Natural killer cell (primary cell): ENCODE data around the gene DGKA. TPM values are rescaled to one million over a fixed set of nuclear protein-coding genes. Genes with fewer than 3 reads are reported as not detected.
A peak's percentile ranks its signal among the peaks of the same experiment; 100 is the strongest.

ENCODE experiments used
- ATAC-seq, 3 donors: fragments of 150-1000 bp in 2 of 3; fragments of 200-7000 bp in 1 of 3; cut with Tn5 transposase; 1 replicate in 1 of 3; 2 replicates in 2 of 3; pipeline ENCODE4 v1.10.0; 2021; ENCODE audit warnings: mild to moderate bottlenecking in 2 of 3, moderate library complexity in 2 of 3
- DNase-seq, 2 donors: peaks; one replicate each; pipeline versions ENCODE4 v3.0.0 to v3.0.0-alpha.2; 2013 to 2021; ENCODE audit warnings: mixed read lengths in 1 of 2
- H3K27ac ChIP-seq: one replicate; pipeline ENCODE4 v1.5.1; 2013; ENCODE audit warnings: mild to moderate bottlenecking, low read length
- H3K27me3 ChIP-seq: one replicate; pipeline ENCODE4 v1.6.1; 2013; ENCODE audit warnings: low read length; ENCODE audit not compliant: control insufficient read depth, insufficient read depth
- H3K36me3 ChIP-seq: one replicate; pipeline ENCODE4 v1.6.1; 2013; ENCODE audit warnings: low read length; ENCODE audit not compliant: control insufficient read depth, insufficient read depth
- H3K4me1 ChIP-seq: one replicate; pipeline ENCODE4 v1.6.1; 2013; ENCODE audit warnings: low read length; ENCODE audit not compliant: control insufficient read depth, insufficient read depth
- H3K4me3 ChIP-seq: one replicate; pipeline ENCODE4 v1.5.1; 2013; ENCODE audit warnings: low read length
- H3K9me3 ChIP-seq: one replicate; pipeline ENCODE4 v1.6.1; 2013; ENCODE audit warnings: low read length; ENCODE audit not compliant: control insufficient read depth, insufficient read depth
- H3K27ac Mint-ChIP-seq, 2 donors: one replicate each; pipeline ENCODE4 v1.8.0; 2022; ENCODE audit warnings: mild to moderate bottlenecking in 2 of 2, mixed read lengths in 2 of 2, moderate library complexity in 1 of 2
- H3K27me3 Mint-ChIP-seq, 2 donors: one replicate each; pipeline ENCODE4 v1.8.0; 2022; ENCODE audit warnings: low read depth in 2 of 2, mixed read lengths in 2 of 2
- H3K36me3 Mint-ChIP-seq: one replicate; pipeline ENCODE4 v1.8.0; 2022; ENCODE audit warnings: mixed read lengths
- H3K4me1 Mint-ChIP-seq, 2 donors: one replicate each; pipeline ENCODE4 v1.8.0; 2022; ENCODE audit warnings: mixed read lengths in 2 of 2
- H3K4me3 Mint-ChIP-seq: one replicate; pipeline ENCODE4 v1.8.0; 2022; ENCODE audit warnings: mild to moderate bottlenecking, moderate library complexity, mixed read lengths
- H3K9me3 Mint-ChIP-seq, 2 donors: one replicate each; pipeline ENCODE4 v1.8.0; 2022; ENCODE audit warnings: mixed read lengths in 2 of 2
- CTCF ChIP-seq: fragments of 200-600 bp; IDR thresholded peaks from one replicate; pipeline ENCODE4 v1.8.0; 2022; ENCODE audit warnings: antibody characterized with exemption
- WGBS: methylation state at CpG from one replicate; pipeline ENCODE4 v1.1.7; 2013; ENCODE audit warnings: missing lambda C conversion rate; ENCODE audit not compliant: insufficient coverage; 5-methylcytosine and 5-hydroxymethylcytosine counted together
- intact Hi-C: fragments of 100-400 bp; cut with micrococcal nuclease; formaldehyde crosslinking; loops from one replicate; pipeline ENCODE4 v1.14.2; 2022
- total RNA-seq, 4 donors: library from RNA; stranded (reverse); fragments of 120-200 nt in 1 of 4; gene quantifications; one replicate each; pipeline versions ENCODE4 v1.2.3 to v1.2.4, GENCODE V29; 2013 to 2022

DGKA gene
- total RNA-seq, 3 donors from 2014 or later (not counting 1 experiment from before 2014, with no cell fraction given) = 137 to 145 (median 142) TPM

- H3K36me3 Mint-ChIP-seq = peaks cover 10% of the 10 kb centered on the region
- DNase-seq = no peak
- no peak for ATAC-seq
- WGBS = 77% methylated on average over 5 of the region's 5 CpGs
- peak overlapping the region in 1 of 2 donors; percentile 13 for H3K27ac Mint-ChIP-seq
- Histone ChIP-seq H3K9me3 (no peaks in the 10 kb centered on the region), H3K4me3 (no peak overlapping the region), H3K36me3 (peaks cover 17% of the 10 kb centered on the region), H3K4me1 (no peaks in the 10 kb centered on the region), H3K27me3 (no peaks in the 10 kb centered on the region), H3K27ac (no peak overlapping the region)
- no peaks in the 10 kb centered on the region for H3K4me1 Mint-ChIP-seq
- no peaks in the 10 kb centered on the region for H3K9me3 Mint-ChIP-seq
- no peak overlapping the region for H3K4me3 Mint-ChIP-seq
- no peak for TF ChIP-seq CTCF
- intact Hi-C loops = no loop called here
- no peaks in the 10 kb centered on the region for H3K27me3 Mint-ChIP-seq
Observed at GRCh38 chr12:55957106-55957859, 26.3 kb downstream of the DGKA start.

GRCh38 chr12:55963760-55964159 lies 32.8 kb downstream of the DGKA start:
- intact Hi-C loops = no loop called here
- DNase-seq (no peak), ATAC-seq (no peak)
- whole genome bisulfite sequencing = 90% methylated on average over 2 of the region's 2 CpGs
- H3K27ac ChIP-seq = no peak overlapping the region
- H3K4me3 ChIP-seq = no peak overlapping the region
- Mint-ChIP-seq H3K9me3 (no peaks in the 10 kb centered on the region), H3K27ac (no peak overlapping the region), H3K4me3 (peak overlapping the region; percentile 6), H3K36me3 (no peaks in the 10 kb centered on the region), H3K4me1 (peaks cover 26 to 31% of the 10 kb centered on the region in 2 donors), H3K27me3 (peaks cover 0 to 3% of the 10 kb centered on the region in 2 donors)
- peaks cover 20% of the 10 kb centered on the region for H3K4me1 ChIP-seq
- no peaks in the 10 kb centered on the region for H3K9me3 ChIP-seq
- TF ChIP-seq CTCF = no peak
- no peaks in the 10 kb centered on the region for H3K27me3 ChIP-seq
- H3K36me3 ChIP-seq = no peaks in the 10 kb centered on the region

GRCh38 chr12:55965240-55965639 lies 34.3 kb downstream of the DGKA start:
- DNase-seq (no peak), ATAC-seq (no peak)
- Histone ChIP-seq H3K27ac (no peak overlapping the region), H3K36me3 (no peaks in the 10 kb centered on the region), H3K27me3 (no peaks in the 10 kb centered on the region), H3K9me3 (no peaks in the 10 kb centered on the region), H3K4me3 (no peak overlapping the region), H3K4me1 (peaks cover 20% of the 10 kb centered on the region)
- Mint-ChIP-seq H3K4me3 (peak overlapping the region; percentile 93), H3K9me3 (no peaks in the 10 kb centered on the region), H3K36me3 (no peaks in the 10 kb centered on the region), H3K4me1 (peaks cover 26 to 31% of the 10 kb centered on the region in 2 donors), H3K27me3 (peaks cover 0 to 3% of the 10 kb centered on the region in 2 donors), H3K27ac (peak overlapping the region; percentile 83 to 92)
- WGBS = 98% methylated on average over 5 of the region's 5 CpGs
- TF ChIP-seq CTCF = no peak
- intact Hi-C loops = no loop called here
